HepG2 (cell line): Measurements from ENCODE around the gene FAM174A. TPM values are rescaled to one million over a fixed set of nuclear protein-coding genes. Genes with fewer than 3 reads are reported as not detected.

Source experiments
- ARID4A ChIP-seq: sonication (generic); formaldehyde crosslinking; IDR thresholded peaks from 2 replicates; pipeline ENCODE4 v1.5.0; 2020; ENCODE audit warnings: mild to moderate bottlenecking, missing genetic modification reagents, borderline replicate concordance
- ASH2L ChIP-seq: fragments of 300-600, 200-600 bp; sonication (generic); IDR thresholded peaks from 2 replicates; pipeline ENCODE4 v1.7.0; 2017; ENCODE audit warnings: low read depth, mild to moderate bottlenecking, moderate library complexity, mixed read lengths, low read length; ENCODE audit not compliant: insufficient read length
- BRD4 ChIP-seq: sonication (generic); formaldehyde crosslinking; IDR thresholded peaks from 2 replicates; pipeline ENCODE4 v1.4.0; 2020; ENCODE audit warnings: missing genetic modification reagents
- ELF4 ChIP-seq: sonication (generic); formaldehyde crosslinking; IDR thresholded peaks from 2 replicates; pipeline ENCODE4 v1.5.0; 2020; ENCODE audit warnings: missing genetic modification reagents, mild to moderate bottlenecking, moderate library complexity, borderline replicate concordance
- ELK4 ChIP-seq: sonication (generic); formaldehyde crosslinking; IDR thresholded peaks from 2 replicates; pipeline ENCODE4 v1.9.0; 2021; ENCODE audit warnings: missing genetic modification reagents, borderline replicate concordance
- HOXA5 ChIP-seq: sonication (generic); formaldehyde crosslinking; IDR thresholded peaks from 2 replicates; pipeline ENCODE4 v1.4.0; 2020; ENCODE audit warnings: missing genetic modification reagents
- MNT ChIP-seq: fragments of 450-650 bp; IDR thresholded peaks from 2 replicates; pipeline ENCODE4 v1.6.1; 2016
- MXD4 ChIP-seq: IDR thresholded peaks from 2 replicates; pipeline ENCODE4 v1.6.1; 2016; ENCODE audit warnings: mild to moderate bottlenecking, missing biosample characterization, missing genetic modification reagents
- NFIC ChIP-seq: IDR thresholded peaks from 2 replicates; pipeline ENCODE4 v1.6.1; 2012; ENCODE audit warnings: mild to moderate bottlenecking, low read length, inconsistent platforms
- SIN3B ChIP-seq: fragments of 150-350 bp; IDR thresholded peaks from 2 replicates; pipeline ENCODE4 v1.6.1; 2014; ENCODE audit warnings: low read length
- THAP7 ChIP-seq: sonication (generic); formaldehyde crosslinking; IDR thresholded peaks from 2 replicates; pipeline ENCODE4 v1.8.1; 2023; ENCODE audit warnings: mild to moderate bottlenecking, missing genetic modification reagents
- THYN1 ChIP-seq: sonication (generic); formaldehyde crosslinking; IDR thresholded peaks from 2 replicates; pipeline ENCODE4 v1.8.1; 2023; ENCODE audit warnings: low read depth, mild to moderate bottlenecking, moderate library complexity, missing genetic modification reagents, borderline replicate concordance
- ZBTB20 ChIP-seq: sonication (generic); formaldehyde crosslinking; IDR thresholded peaks from 2 replicates; pipeline ENCODE4 v1.8.1; 2023; ENCODE audit warnings: missing genetic modification reagents, low read depth, mild to moderate bottlenecking, borderline replicate concordance
- ZBTB26 ChIP-seq: IDR thresholded peaks from 2 replicates; pipeline ENCODE4 v1.6.1; 2016; ENCODE audit warnings: missing compliant biosample characterization, missing genetic modification reagents, borderline replicate concordance
- ZBTB8A ChIP-seq: sonication (generic); formaldehyde crosslinking; IDR thresholded peaks from 2 replicates; pipeline ENCODE4 v1.4.0; 2020; ENCODE audit warnings: mild to moderate bottlenecking, low read depth, missing genetic modification reagents, borderline replicate concordance
- ZNF17 ChIP-seq: sonication (generic); formaldehyde crosslinking; IDR thresholded peaks from 2 replicates; pipeline ENCODE4 v1.5.0; 2020; ENCODE audit warnings: mild to moderate bottlenecking, missing genetic modification reagents
- ZNF251 ChIP-seq: sonication (generic); formaldehyde crosslinking; IDR thresholded peaks from 2 replicates; pipeline ENCODE4 v1.9.0; 2021; ENCODE audit warnings: mild to moderate bottlenecking, missing genetic modification reagents
- ZNF329 ChIP-seq: sonication (generic); formaldehyde crosslinking; IDR thresholded peaks from 2 replicates; pipeline ENCODE4 v1.9.0; 2021; ENCODE audit warnings: low read depth, mild to moderate bottlenecking, missing genetic modification reagents
- ZNF709 ChIP-seq: sonication (generic); formaldehyde crosslinking; IDR thresholded peaks from 2 replicates; pipeline ENCODE4 v1.5.0; 2020; ENCODE audit warnings: mild to moderate bottlenecking, missing genetic modification reagents
- polyA plus RNA-seq, 8 experiments: library from polyadenylated mRNA; depleted of rRNA in 3 of 8; stranded (reverse) in 7 of 8; unstranded in 1 of 8; fragments of >200 nt; fragmentation: Illumina TruSeq in 4 of 8; extraction: Trizol in 4 of 8; gene quantifications; 2 replicates each; pipeline versions ENCODE4 v1.2.1 to v1.2.3, GENCODE V29; 2011 to 2016; ENCODE audit warnings: low read depth in 4 of 8, missing spikeins in 1 of 8, mixed read lengths in 1 of 8; ENCODE audit not compliant: insufficient read depth in 1 of 8
- total RNA-seq, 5 experiments: library from RNA; depleted of rRNA; stranded (reverse); fragments of >200 nt; fragmentation: Illumina TruSeq; extraction: Trizol; gene quantifications; 2 replicates each; pipeline ENCODE4 v1.2.3, GENCODE V29; 2016; ENCODE audit warnings: low read depth in 1 of 5

Gene FAM174A
- total and polyA plus RNA-seq, 2 of the 13 experiments (the other 11 are each of a cell fraction or from before 2014, with no cell fraction given): 6.8 to 7.8 TPM

- no peak for TF ChIP-seq MNT
- peak; percentile 83 for TF ChIP-seq MXD4 (CRISPR knock-in tag)
- TF ChIP-seq ARID4A (CRISPR knock-in tag): peak; percentile 97
- no peak for TF ChIP-seq NFIC
- TF ChIP-seq THAP7 (CRISPR knock-in tag): peak; percentile 43; the same call in 1 of the 2 replicates
- no peak for TF ChIP-seq ZNF251
- TF ChIP-seq HOXA5 (CRISPR knock-in tag): no peak
- TF ChIP-seq ELF4 (CRISPR knock-in tag): no peak
- TF ChIP-seq ZNF17 (CRISPR knock-in tag): no peak
- TF ChIP-seq ZNF709 (CRISPR knock-in tag): peak; percentile 61
- TF ChIP-seq ELK4 (CRISPR knock-in tag): no peak
- TF ChIP-seq ASH2L: peak; percentile 84
- TF ChIP-seq ZBTB20 (CRISPR knock-in tag): peak; percentile 79; the same call in 1 of the 2 replicates
- no peak for TF ChIP-seq ZBTB26 (CRISPR knock-in tag)
- 0 out of 2 replicates have a peak, but pooled peaks have one; percentile 16 for TF ChIP-seq ZNF329 (CRISPR knock-in tag)
- TF ChIP-seq ZBTB8A (CRISPR knock-in tag): no peak
- TF ChIP-seq BRD4: 0 out of 2 replicates have a peak, but pooled peaks have one; percentile 37
- TF ChIP-seq SIN3B: no peak
- TF ChIP-seq THYN1 (CRISPR knock-in tag): no peak
These were observed at the start of gene FAM174A (continued) for GRCh38 chr5:100535060-100536005.
